Activated naive CD4-positive, alpha-beta T cell treated with anti-CD3 and anti-CD28 coated beads for 36 hours (primary cell): ENCODE measurements around the gene ANKRD24. TPM values are rescaled to one million over a fixed set of nuclear protein-coding genes. Genes with fewer than 3 reads are reported as not detected.
"Not testable (repeated sequence)": the region's sequence is repeated elsewhere in the genome, so short reads cannot be mapped to it uniquely, and the experiment has no call there.

Experiments used
- CTCF ChIA-PET: fragments of 350-600 bp; sonication (Branson Sonifier 250); formaldehyde crosslinking; loops from one replicate; lab custom pipeline; 2021; ENCODE audit warnings: antibody characterized with exemption; lab: Charles Lee
- DNase-seq: peaks from one replicate; pipeline ENCODE4 v3.0.0-alpha.2; 2020
- H3K27ac Mint-ChIP-seq: one replicate; pipeline ENCODE4 v1.8.0; 2021; ENCODE audit warnings: mild to moderate bottlenecking, mixed read lengths
- H3K27me3 Mint-ChIP-seq: one replicate; pipeline ENCODE4 v1.8.0; 2021; ENCODE audit warnings: low read depth, mixed read lengths
- H3K36me3 Mint-ChIP-seq: one replicate; pipeline ENCODE4 v1.8.0; 2021; ENCODE audit warnings: low read depth, mixed read lengths
- H3K4me1 Mint-ChIP-seq: one replicate; pipeline ENCODE4 v1.8.0; 2021; ENCODE audit warnings: low read depth, mixed read lengths
- H3K4me3 Mint-ChIP-seq: one replicate; pipeline ENCODE4 v1.8.0; 2021; ENCODE audit warnings: mild to moderate bottlenecking, moderate library complexity, mixed read lengths
- H3K9me3 Mint-ChIP-seq: one replicate; pipeline ENCODE4 v1.8.0; 2021; ENCODE audit warnings: mixed read lengths
- intact Hi-C: fragments of 100-400 bp; cut with micrococcal nuclease; formaldehyde crosslinking; loops from one replicate; pipeline ENCODE4 v1.15.1; 2023
- total RNA-seq, 2 experiments: library from RNA; stranded (reverse); gene quantifications; one replicate each; pipeline ENCODE4 v1.2.3, GENCODE V29; 2021

Gene ANKRD24
- total RNA-seq, 2 experiments from 2014 or later, result 2.5 to 2.6 TPM

DNA sequence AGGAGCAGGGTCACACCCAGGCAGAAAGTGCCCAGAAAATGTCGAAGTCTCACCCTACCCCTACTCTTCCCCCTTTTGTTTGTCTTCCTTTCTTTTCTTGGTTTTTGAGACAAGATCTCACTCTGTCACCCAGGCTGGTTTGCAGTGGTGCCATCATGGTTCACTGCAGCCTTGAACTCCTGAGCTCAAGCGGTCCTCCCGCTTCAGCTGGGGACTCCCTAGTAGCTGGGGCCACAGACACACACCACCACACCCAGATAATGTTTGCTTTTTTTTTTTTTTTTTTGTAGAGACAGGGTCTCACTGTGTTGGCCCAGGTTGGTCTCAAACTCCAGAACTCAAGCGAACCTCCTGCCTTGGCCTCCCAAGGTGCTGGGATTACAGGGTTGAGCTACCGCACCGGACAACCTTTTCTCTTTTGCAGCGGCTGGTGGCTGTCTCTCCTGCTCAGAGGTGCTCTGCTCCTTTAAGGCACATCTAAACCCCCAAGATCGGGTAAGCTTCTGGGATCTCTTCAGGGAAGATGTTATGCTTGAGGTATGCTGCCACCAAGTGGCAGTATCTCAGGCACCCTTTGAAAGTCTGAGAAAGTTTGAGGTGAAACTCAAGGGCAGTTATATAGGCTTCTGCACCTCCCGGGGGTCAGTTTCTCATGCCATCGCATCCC is 24.5 kb downstream of the ANKRD24 start:
- CTCF ChIA-PET, result no interaction called here
- DNase-seq, result no peak
- H3K9me3 Mint-ChIP-seq, result no peaks in the 10 kb centered on the region
- intact Hi-C loops, result no loop called here
- no peaks in the 10 kb centered on the region for H3K36me3 Mint-ChIP-seq
- no peak overlapping the region for H3K4me3 Mint-ChIP-seq
- no peaks in the 10 kb centered on the region for H3K27me3 Mint-ChIP-seq
- H3K27ac Mint-ChIP-seq, result no peak overlapping the region
- peaks cover 2% of the 10 kb centered on the region for H3K4me1 Mint-ChIP-seq

DNA sequence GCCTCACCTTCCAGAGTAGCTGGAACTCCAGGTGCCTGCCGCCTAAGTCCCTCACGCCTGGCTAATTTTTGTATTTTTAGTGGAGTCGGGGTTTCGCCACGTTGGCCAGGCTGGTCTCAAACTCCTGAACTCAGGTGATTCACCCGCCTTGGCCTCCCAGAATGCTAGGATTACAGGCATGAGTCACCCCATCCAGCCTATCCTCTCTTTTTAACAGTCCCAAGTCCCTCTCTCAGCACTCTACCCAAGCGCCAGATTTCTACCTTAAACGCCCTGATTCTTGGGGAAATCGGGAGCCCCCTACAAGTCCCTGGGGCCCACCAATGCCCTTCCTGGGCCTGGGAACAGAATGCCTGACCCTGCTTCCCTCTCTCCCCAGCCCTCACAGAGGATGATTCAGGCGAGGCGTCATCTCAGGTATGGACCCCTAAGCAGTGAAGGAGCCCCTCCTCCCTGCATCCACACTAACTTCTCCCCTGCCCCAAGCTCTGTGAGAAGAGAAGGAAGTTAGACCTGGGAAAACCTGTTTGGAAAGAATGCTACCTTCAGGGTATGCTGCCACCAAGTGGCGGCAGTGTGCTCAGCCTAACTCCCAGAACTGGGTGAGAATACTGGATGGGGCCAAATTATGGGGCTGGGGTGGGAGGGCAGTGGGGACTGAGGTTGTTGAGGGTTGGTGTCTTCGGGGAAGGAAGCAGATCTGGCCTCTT is 26.1 kb downstream of the ANKRD24 start:
- no peak for DNase-seq
- H3K27me3 Mint-ChIP-seq, result no peaks in the 10 kb centered on the region
- H3K4me3 Mint-ChIP-seq, result no peak overlapping the region
- no peak overlapping the region for H3K27ac Mint-ChIP-seq
- H3K36me3 Mint-ChIP-seq, result no peaks in the 10 kb centered on the region
- peaks cover 2% of the 10 kb centered on the region for H3K4me1 Mint-ChIP-seq
- CTCF ChIA-PET, result interaction anchor here (0.7 to 1.3 kb wide), 5 partner anchors 49 to 379 kb away, joined by 3 to 6 read pairs (median 3); no protein-coding TSS in a partner anchor
- no peaks in the 10 kb centered on the region for H3K9me3 Mint-ChIP-seq
- intact Hi-C loops, result no loop called here

DNA sequence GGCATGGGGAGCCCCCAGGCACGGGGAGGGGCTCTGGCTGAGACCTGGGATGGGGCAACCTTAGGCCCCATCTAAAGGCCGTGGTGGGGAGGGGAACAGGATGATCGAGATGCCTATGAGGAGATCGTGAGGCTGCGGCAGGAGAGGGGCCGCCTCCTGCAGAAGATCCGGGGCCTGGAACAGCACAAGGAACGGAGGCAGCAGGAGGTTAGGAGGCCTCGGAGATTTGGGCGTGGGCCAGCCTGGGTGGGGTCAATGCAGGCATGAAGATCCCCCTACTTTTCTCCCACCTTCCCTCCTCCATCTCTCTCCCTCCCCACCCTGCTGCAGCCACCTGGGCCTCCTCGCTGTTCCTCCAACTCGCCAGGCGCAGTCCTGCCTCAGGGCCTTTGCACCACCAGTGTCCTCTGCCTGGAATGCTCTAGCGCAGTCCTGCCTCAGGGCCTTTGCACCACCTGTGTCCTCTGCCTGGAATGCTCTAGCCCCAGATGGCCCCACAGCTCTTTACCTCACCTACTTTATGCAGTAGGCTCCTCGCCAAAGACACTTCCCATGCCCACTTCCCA is 27.8 kb downstream of the ANKRD24 start:
- H3K36me3 Mint-ChIP-seq, result no peaks in the 10 kb centered on the region

DNA sequence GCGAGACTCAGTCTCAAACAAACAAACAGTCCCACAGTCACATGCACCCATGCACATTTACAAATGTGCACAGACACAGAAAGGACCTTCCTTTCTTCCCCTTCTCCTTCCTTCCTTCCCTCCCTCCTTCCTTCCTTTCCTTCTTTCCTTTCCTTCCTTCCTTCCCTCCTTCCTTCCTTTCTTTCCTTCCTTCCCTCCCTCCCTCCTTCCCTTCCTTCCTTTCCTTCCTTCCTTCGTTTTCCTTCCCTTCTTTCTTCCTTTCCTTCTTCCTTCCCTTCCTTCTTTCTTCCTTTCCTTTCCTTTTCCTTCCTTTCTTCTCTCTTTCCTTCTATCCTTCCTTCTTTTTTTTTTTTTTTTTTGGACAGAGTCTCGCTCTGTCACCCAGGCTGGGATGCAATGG is 30.6 kb downstream of the ANKRD24 start:
- intact Hi-C loops, result no loop called here
- no peaks in the 10 kb centered on the region for H3K36me3 Mint-ChIP-seq
- DNase-seq, result no peak
- H3K4me1 Mint-ChIP-seq, result no peaks in the 10 kb centered on the region
- no peak overlapping the region for H3K4me3 Mint-ChIP-seq
- H3K9me3 Mint-ChIP-seq, result no peaks in the 10 kb centered on the region
- no peaks in the 10 kb centered on the region for H3K27me3 Mint-ChIP-seq
- no peak overlapping the region for H3K27ac Mint-ChIP-seq
- CTCF ChIA-PET, result interaction anchor here (1.9 kb wide), 1 partner anchor 13 kb away, joined by 4 read pairs; no protein-coding TSS in a partner anchor

More for the DNA sequence above, 27.8 kb downstream of the ANKRD24 start:
- H3K27me3 Mint-ChIP-seq, result no peaks in the 10 kb centered on the region
- no peak for DNase-seq
- intact Hi-C loops, result no loop called here
- H3K27ac Mint-ChIP-seq, result no peak overlapping the region
- no peaks in the 10 kb centered on the region for H3K4me1 Mint-ChIP-seq
- no peak overlapping the region for H3K4me3 Mint-ChIP-seq
- H3K9me3 Mint-ChIP-seq, result no peaks in the 10 kb centered on the region
- CTCF ChIA-PET, result interaction anchor here (0.7 kb wide), 1 partner anchor 1193 kb away, joined by 4 read pairs; no protein-coding TSS in a partner anchor

DNA sequence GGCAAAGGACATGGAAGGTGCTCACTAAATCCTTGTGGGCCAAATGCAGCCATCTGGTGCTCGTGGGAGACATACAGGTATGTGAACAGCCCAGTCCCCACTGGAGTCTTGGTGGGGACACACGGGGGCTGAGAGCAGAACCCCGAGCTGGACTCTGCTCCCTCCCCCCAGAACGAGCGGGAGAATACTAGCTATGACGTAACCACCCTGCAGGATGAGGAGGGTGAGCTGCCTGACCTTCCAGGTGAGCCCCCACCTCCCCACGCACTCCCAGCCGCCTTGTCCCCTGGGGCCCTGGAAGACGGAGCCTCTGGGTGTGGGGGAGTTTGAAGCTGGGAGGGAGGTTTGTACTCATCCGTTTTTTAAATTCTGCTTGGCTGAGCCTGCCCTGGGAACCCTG is 33.3 kb downstream of the ANKRD24 start:
- no peaks in the 10 kb centered on the region for H3K36me3 Mint-ChIP-seq
- no peaks in the 10 kb centered on the region for H3K4me1 Mint-ChIP-seq
- CTCF ChIA-PET, result no interaction called here
- DNase-seq, result no peak
- no peaks in the 10 kb centered on the region for H3K9me3 Mint-ChIP-seq
- H3K4me3 Mint-ChIP-seq, result no peak overlapping the region
- no peaks in the 10 kb centered on the region for H3K27me3 Mint-ChIP-seq
- intact Hi-C loops, result no loop called here
- H3K27ac Mint-ChIP-seq, result no peak overlapping the region

DNA sequence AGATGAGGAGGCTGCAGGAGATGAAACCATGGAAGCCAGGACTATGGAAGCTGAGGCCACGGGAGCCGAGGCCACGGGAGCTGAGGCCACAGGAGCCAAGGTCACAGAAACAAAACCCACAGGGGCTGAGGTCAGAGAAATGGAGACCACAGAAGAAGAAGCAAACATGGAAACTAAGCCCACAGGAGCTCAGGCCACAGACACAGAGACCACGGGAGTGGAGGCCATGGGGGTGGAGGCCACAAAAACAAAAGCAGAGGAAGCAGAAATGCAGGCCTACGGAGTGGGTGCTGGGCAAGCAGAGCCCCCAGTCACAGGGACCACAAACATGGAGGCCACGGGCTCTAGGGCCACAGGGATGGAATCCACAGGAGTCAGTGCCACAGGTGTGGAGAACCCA is 34.4 kb downstream of the ANKRD24 start:
- DNase-seq, result no peak
- H3K4me3 Mint-ChIP-seq, result no peak overlapping the region
- H3K4me1 Mint-ChIP-seq, result no peaks in the 10 kb centered on the region
- no peaks in the 10 kb centered on the region for H3K36me3 Mint-ChIP-seq
- no peaks in the 10 kb centered on the region for H3K9me3 Mint-ChIP-seq
- CTCF ChIA-PET, result no interaction called here
- no peak overlapping the region for H3K27ac Mint-ChIP-seq
- intact Hi-C loops, result no loop called here
- no peaks in the 10 kb centered on the region for H3K27me3 Mint-ChIP-seq

DNA sequence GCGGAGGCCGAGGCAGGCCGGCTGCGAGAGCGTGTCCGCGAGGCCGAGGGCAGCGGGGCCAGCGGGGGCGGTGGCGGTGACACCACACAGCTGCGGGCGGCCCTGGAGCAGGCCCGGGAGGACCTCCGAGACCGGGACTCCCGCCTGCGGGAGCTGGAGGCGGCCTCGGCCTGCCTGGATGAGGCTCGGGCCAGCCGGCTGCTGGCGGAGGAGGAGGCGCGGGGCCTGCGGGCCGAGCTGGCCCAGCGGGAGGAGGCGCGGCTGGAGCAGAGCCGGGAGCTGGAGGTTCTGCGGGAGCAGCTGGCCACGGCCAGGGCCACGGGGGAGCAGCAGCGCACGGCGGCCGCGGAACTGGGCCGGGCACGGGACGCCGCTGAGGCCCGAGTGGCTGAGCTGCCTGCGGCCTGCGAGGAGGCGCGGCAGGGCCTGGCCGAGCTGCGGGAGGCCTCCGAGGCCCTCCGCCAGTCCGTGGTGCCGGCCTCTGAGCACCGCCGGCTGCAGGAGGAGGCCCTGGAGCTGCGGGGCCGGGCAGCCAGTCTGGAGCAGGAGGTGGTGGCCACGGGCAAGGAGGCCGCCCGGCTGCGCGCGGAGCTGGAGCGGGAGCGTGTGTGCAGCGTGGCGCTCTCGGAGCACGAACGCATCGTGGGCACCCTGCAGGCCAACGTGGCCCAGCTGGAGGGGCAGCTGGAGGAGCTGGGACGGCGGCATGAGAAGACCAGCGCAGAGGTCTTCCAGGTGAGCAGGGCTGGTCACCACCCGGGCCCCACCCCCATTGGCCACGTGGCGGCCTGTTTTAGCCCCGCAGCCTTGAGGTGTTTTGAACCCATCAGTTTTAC is 35.2 kb downstream of the ANKRD24 start:
- no peak for DNase-seq
- no peak overlapping the region for H3K27ac Mint-ChIP-seq
- H3K4me3 Mint-ChIP-seq, result no peak overlapping the region
- H3K9me3 Mint-ChIP-seq, result no peaks in the 10 kb centered on the region
- H3K27me3 Mint-ChIP-seq, result no peaks in the 10 kb centered on the region
- H3K4me1 Mint-ChIP-seq, result no peaks in the 10 kb centered on the region
- CTCF ChIA-PET, result no interaction called here
- intact Hi-C loops, result no loop called here
- no peaks in the 10 kb centered on the region for H3K36me3 Mint-ChIP-seq

DNA sequence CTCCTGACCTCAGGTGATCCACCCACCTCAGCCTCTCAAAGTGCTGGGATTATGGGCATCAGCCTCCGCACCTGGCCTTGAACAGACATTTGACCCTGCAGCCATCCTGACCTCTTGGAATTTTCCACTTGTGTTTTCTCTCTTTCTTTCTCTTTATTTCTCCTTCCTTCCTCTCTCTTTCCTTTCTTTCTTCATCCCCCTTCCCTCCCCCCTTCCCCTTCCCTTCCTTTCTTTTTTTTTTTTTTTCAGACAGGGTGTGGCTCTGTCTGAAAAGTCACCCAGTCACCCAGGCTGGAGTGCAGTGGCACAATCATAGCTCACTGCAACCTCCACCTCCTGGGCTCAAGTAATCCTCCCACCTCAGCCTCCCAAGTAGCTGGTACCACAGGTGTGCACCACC is 36.0 kb downstream of the ANKRD24 start:
- H3K9me3 Mint-ChIP-seq, DNase-seq, H3K27me3 Mint-ChIP-seq, H3K4me3 Mint-ChIP-seq, H3K4me1 Mint-ChIP-seq, intact Hi-C loops, H3K36me3 Mint-ChIP-seq, H3K27ac Mint-ChIP-seq: not testable (repeated sequence)
- CTCF ChIA-PET, result interaction anchor here (0.7 kb wide), 2 partner anchors 86 to 212 kb away, joined by 3 to 4 read pairs; no protein-coding TSS in a partner anchor

DNA sequence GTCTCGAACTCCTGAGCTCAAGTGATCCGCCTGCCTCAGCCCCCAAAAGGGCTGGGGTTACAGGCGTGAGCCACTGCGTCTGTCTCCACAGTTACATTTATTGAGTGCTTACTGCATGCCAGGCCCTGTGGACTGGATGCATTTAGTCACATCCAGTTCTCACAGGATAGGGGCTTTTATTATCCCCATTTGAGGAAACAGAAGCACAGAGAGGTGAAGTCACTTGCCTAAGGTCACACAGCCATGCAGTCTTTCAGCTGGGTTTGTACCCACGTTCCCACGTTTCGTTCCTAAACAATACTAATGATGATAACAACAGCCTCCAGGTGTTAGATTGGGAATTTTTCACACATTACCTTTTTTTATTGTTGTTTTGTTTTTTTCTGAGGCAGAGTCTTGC is 37.7 kb downstream of the ANKRD24 start:
- intact Hi-C loops, result no loop called here
- CTCF ChIA-PET, result interaction anchor here (1.6 kb wide), 1 partner anchor 47 kb away, joined by 3 read pairs; no protein-coding TSS in a partner anchor
- H3K4me1 Mint-ChIP-seq, result no peaks in the 10 kb centered on the region
- DNase-seq, result no peak
- H3K27me3 Mint-ChIP-seq, result no peaks in the 10 kb centered on the region
- no peak overlapping the region for H3K4me3 Mint-ChIP-seq
- no peaks in the 10 kb centered on the region for H3K36me3 Mint-ChIP-seq
- H3K9me3 Mint-ChIP-seq, result no peaks in the 10 kb centered on the region
- no peak overlapping the region for H3K27ac Mint-ChIP-seq

DNA sequence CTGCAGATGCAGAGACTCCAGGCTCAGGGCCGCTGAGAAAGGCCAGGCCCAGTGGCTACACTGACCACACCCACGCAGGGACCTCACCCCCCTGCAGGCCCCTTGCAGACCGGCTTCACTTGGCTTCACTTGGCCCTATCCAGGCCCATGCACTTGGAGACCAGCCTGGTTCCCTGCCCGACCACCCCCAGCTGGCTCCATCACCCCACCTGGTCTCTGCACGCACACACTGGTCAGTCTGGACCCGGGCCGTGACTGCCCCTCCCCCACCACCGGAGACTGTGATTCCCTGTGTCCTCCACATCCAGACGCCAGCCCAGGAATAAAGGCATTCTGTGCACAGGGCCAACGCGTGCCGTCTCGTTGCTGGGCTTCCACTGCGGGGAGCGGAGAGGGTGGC is 42.0 kb downstream of the ANKRD24 start:
- CTCF ChIA-PET, result no interaction called here

DNA sequence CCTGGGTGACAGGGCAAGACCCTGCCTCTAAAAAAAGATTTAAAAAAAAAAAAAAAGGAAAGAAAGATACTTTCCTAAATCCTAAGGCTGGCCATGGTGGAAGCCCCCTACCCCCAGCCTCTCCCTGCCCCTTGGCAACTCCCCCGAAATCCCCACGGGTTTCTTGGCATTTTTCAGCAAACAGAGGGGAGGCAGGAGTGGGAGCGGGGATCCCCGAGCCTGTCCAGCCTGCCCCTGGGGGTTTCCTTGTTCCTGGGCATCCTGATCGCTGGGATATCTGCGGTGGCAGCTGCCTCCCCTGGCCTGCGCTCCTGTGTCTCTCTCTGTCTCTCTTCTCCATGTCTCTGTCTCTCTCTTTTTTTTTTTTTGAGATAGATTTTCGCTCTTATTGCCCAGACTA is 43.4 kb downstream of the ANKRD24 start:
- CTCF ChIA-PET, result interaction anchor here (0.7 kb wide), 1 partner anchor 242 kb away, joined by 3 read pairs; no protein-coding TSS in a partner anchor
- H3K27me3 Mint-ChIP-seq, result no peaks in the 10 kb centered on the region

More for the DNA sequence above, 42.0 kb downstream of the ANKRD24 start:
- H3K4me3 Mint-ChIP-seq, result no peak overlapping the region
- H3K4me1 Mint-ChIP-seq, result peaks cover 3% of the 10 kb centered on the region
- H3K27ac Mint-ChIP-seq, result no peak overlapping the region
- intact Hi-C loops, result no loop called here
- no peaks in the 10 kb centered on the region for H3K9me3 Mint-ChIP-seq
- H3K27me3 Mint-ChIP-seq, result no peaks in the 10 kb centered on the region
- no peaks in the 10 kb centered on the region for H3K36me3 Mint-ChIP-seq
- no peak for DNase-seq

DNA sequence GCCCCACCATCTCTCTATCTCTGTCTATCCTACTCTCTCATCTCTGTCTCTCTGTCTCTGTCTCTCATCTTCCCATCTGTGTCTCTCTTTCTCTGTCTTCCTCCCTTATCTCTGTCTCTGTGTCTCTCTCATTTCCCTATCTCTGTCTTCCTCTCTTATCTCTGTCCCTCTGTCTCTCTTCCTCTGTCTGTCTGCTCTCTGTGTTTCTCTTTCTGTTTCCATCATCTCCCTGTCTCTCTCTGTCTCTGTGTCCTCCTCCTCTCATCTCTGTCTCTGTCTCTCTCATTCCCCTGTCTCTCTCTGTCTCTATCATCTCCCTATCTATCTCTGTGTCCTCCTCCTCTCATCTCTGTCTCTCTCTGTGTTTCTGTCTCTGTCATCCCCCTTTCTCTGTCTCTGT is 45.3 kb downstream of the ANKRD24 start:
- no peaks in the 10 kb centered on the region for H3K9me3 Mint-ChIP-seq
- peaks cover 5% of the 10 kb centered on the region for H3K4me1 Mint-ChIP-seq
- H3K4me3 Mint-ChIP-seq, result no peak overlapping the region
- DNase-seq, result no peak
- no peaks in the 10 kb centered on the region for H3K36me3 Mint-ChIP-seq
- intact Hi-C loops, result no loop called here
- CTCF ChIA-PET, result no interaction called here
- no peak overlapping the region for H3K27ac Mint-ChIP-seq
- H3K27me3 Mint-ChIP-seq, result no peaks in the 10 kb centered on the region

More for the DNA sequence above, 43.4 kb downstream of the ANKRD24 start:
- Mint-ChIP-seq H3K36me3 (no peaks in the 10 kb centered on the region), H3K4me1 (peaks cover 5% of the 10 kb centered on the region), H3K27ac (no peak overlapping the region), H3K4me3 (no peak overlapping the region), H3K9me3 (no peaks in the 10 kb centered on the region)
- DNase-seq, result no peak
- intact Hi-C loops, result no loop called here
